ENCODE measurements around the gene SLIT1.

DNA sequence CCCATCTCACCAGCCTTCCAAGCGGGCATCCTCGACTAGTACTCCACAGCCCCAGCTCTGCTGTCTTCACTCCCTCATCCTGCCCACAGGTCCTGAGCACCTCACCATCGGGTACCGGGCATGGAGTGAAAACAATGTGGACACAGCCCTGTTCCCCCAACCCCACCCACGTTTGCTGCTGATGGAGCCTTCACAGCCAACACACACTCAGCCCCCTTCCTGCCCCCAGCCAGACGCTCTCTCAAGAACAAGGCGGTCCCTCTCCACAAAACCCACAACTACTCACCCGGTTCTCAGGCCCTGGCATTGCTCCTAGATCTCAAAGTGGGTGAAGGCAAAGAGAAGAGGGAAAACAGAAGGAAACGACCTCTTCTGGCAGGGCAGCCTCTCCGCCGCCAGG lies 56.1 kb downstream of the SLIT1 start:
- TF ChIP-seq POLR2A (IDR thresholded peaks at IDR 0.05) = no peak
- TF ChIP-seq, protein P1, sequence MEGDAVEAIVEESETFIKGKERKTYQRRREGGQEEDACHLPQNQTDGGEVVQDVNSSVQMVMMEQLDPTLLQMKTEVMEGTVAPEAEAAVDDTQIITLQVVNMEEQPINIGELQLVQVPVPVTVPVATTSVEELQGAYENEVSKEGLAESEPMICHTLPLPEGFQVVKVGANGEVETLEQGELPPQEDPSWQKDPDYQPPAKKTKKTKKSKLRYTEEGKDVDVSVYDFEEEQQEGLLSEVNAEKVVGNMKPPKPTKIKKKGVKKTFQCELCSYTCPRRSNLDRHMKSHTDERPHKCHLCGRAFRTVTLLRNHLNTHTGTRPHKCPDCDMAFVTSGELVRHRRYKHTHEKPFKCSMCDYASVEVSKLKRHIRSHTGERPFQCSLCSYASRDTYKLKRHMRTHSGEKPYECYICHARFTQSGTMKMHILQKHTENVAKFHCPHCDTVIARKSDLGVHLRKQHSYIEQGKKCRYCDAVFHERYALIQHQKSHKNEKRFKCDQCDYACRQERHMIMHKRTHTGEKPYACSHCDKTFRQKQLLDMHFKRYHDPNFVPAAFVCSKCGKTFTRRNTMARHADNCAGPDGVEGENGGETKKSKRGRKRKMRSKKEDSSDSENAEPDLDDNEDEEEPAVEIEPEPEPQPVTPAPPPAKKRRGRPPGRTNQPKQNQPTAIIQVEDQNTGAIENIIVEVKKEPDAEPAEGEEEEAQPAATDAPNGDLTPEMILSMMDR (IDR thresholded peaks at IDR 0.05) = no peak

All from adrenal gland (tissue), 5 donors.